ENCODE results near the gene SPDYE3. TPM values are rescaled to one million over a fixed set of nuclear protein-coding genes. Genes with fewer than 3 reads are reported as not detected.
"Not testable (repeated sequence)": the region's sequence is repeated elsewhere in the genome, so short reads cannot be mapped to it uniquely, and the experiment has no call there.

The SPDYE3 gene
- not detected in 2 replicates for total RNA-seq (2014; rRNA removed; shearing (Covaris generic))

GRCh38 chr7:100307402-100307801, at the start of gene SPDYE3:
Gene SPDYE3 (plus strand): TSS chr7:100307702. CDS start chr7:100307886, 184 bp downstream.
- not testable (repeated sequence) for DNase-seq (ENCODE audit: low spot score)

- not testable (repeated sequence) for DNase-seq (ENCODE audit: low spot score)
Observed at GRCh38 chr7:100259984-100260383, 47.5 kb upstream of the SPDYE3 start.

GRCh38 chr7:100262896-100263295, 44.6 kb upstream of the SPDYE3 start:
- DNase-seq (ENCODE audit: low spot score), result not testable (repeated sequence)

GRCh38 chr7:100264223-100264622, 43.3 kb upstream of the SPDYE3 start:
- DNase-seq (ENCODE audit: low spot score), result not testable (repeated sequence)

GRCh38 chr7:100264669-100265165, 42.8 kb upstream of the SPDYE3 start:
- DNase-seq (ENCODE audit: low spot score), result not testable (repeated sequence)

- DNase-seq (ENCODE audit: low spot score), result not testable (repeated sequence)
Observed at GRCh38 chr7:100265851-100266250, 41.7 kb upstream of the SPDYE3 start.

GRCh38 chr7:100266576-100267354, 40.7 kb upstream of the SPDYE3 start:
- no peak for DNase-seq (ENCODE audit: low spot score)

GRCh38 chr7:100267648-100268047, 39.9 kb upstream of the SPDYE3 start:
- DNase-seq (ENCODE audit: low spot score), result no peak

GRCh38 chr7:100268882-100269281, 38.6 kb upstream of the SPDYE3 start:
- not testable (repeated sequence) for DNase-seq (ENCODE audit: low spot score)

GRCh38 chr7:100269306-100270045, 38.0 kb upstream of the SPDYE3 start:
- peak; percentile 79 for DNase-seq (ENCODE audit: low spot score)

- peak; percentile 21 for DNase-seq (ENCODE audit: low spot score)
Observed at GRCh38 chr7:100270046-100270918, 37.2 kb upstream of the SPDYE3 start.

GRCh38 chr7:100270941-100271593, 36.4 kb upstream of the SPDYE3 start:
- peak; percentile 37 for DNase-seq (ENCODE audit: low spot score)

- peak; percentile 100 for DNase-seq (ENCODE audit: low spot score)
Observed at GRCh38 chr7:100271716-100272537, 35.6 kb upstream of the SPDYE3 start.

- DNase-seq (ENCODE audit: low spot score), result not testable (repeated sequence)
Observed at GRCh38 chr7:100272538-100272902, 35.0 kb upstream of the SPDYE3 start.

GRCh38 chr7:100275120-100275519, 32.4 kb upstream of the SPDYE3 start:
- no peak for DNase-seq (ENCODE audit: low spot score)

GRCh38 chr7:100276126-100276525, 31.4 kb upstream of the SPDYE3 start:
- DNase-seq (ENCODE audit: low spot score), result not testable (repeated sequence)

- DNase-seq (ENCODE audit: low spot score), result not testable (repeated sequence)
Observed at GRCh38 chr7:100282069-100282608, 25.4 kb upstream of the SPDYE3 start.

GRCh38 chr7:100283147-100283546, 24.4 kb upstream of the SPDYE3 start:
- DNase-seq (ENCODE audit: low spot score), result not testable (repeated sequence)

- DNase-seq (ENCODE audit: low spot score), result not testable (repeated sequence)
Observed at GRCh38 chr7:100287191-100287969, 20.1 kb upstream of the SPDYE3 start.
